H1 (cell line): ENCODE data around the gene SPAG4.

Source experiments
- EP300 ChIP-seq, 2 experiments: IDR thresholded peaks; 1 replicate in 1 of 2; 2 replicates in 1 of 2; pipeline ENCODE4 v1.6.1; 2011 to 2012; ENCODE audit warnings: low read depth in 2 of 2, low read length in 2 of 2, mild to moderate bottlenecking in 2 of 2, borderline replicate concordance in 1 of 2, inconsistent platforms in 1 of 2, moderate library complexity in 1 of 2
- GABPA ChIP-seq: IDR thresholded peaks from 2 replicates; pipeline ENCODE4 v1.6.1; 2011; ENCODE audit warnings: mild to moderate bottlenecking, low read length, moderate library complexity, borderline replicate concordance; ENCODE audit not compliant: insufficient read depth
- SUZ12 ChIP-seq: fragments of 200-600 bp; sonication (generic); IDR thresholded peaks from 2 replicates; pipeline ENCODE4 v1.6.1; 2012; ENCODE audit warnings: mild to moderate bottlenecking, inconsistent platforms, low read length, moderate library complexity, mixed read lengths

GRCh38 chr20:35582131-35582530 lies 33.5 kb upstream of the SPAG4 start:
- TF ChIP-seq SUZ12 (no peak), GABPA (no peak), EP300 (IDR thresholded peaks at IDR 0.05; ENCODE audit: borderline replicate concordance in 1 of 2, low read depth in 2 of 2, low read length in 2 of 2) (no peak)
